8988T (cell line): ENCODE measurements around the gene CACTIN.
"Not testable (repeated sequence)": the region's sequence is repeated elsewhere in the genome, so short reads cannot be mapped to it uniquely, and the experiment has no call there.

ENCODE experiments used
- DNase-seq: peaks from one replicate; pipeline ENCODE4 v3.0.0; 2011

Gene CACTIN

GRCh38 chr19:3626473-3627350 lies at the start of gene CACTIN:
TSS of gene CACTIN (minus strand) at chr19:3626790. CDS start at chr19:3626762, 28 bp downstream.
- DNase-seq = peak; percentile 99

GRCh38 chr19:3674784-3675543 lies 48.4 kb upstream of the CACTIN start:
- DNase-seq = no peak

- DNase-seq = no peak
These were observed 47.2 kb upstream of the CACTIN start for GRCh38 chr19:3673506-3674439.

- no peak for DNase-seq
These were observed 46.4 kb upstream of the CACTIN start for GRCh38 chr19:3672993-3673392.

- no peak for DNase-seq
These were observed 46.0 kb upstream of the CACTIN start for GRCh38 chr19:3672575-3672948.

GRCh38 chr19:3671680-3672574 lies 45.3 kb upstream of the CACTIN start:
- DNase-seq = no peak

- DNase-seq = no peak
These were observed 44.4 kb upstream of the CACTIN start for GRCh38 chr19:3670796-3671679.

GRCh38 chr19:3669947-3670795 lies 43.6 kb upstream of the CACTIN start:
- no peak for DNase-seq

- DNase-seq = no peak
These were observed 42.7 kb upstream of the CACTIN start for GRCh38 chr19:3669082-3669946.

GRCh38 chr19:3668331-3669081 lies 41.9 kb upstream of the CACTIN start:
- DNase-seq = no peak

- DNase-seq = no peak
These were observed 41.2 kb upstream of the CACTIN start for GRCh38 chr19:3667766-3668165.

GRCh38 chr19:3667037-3667638 lies 40.5 kb upstream of the CACTIN start:
- no peak for DNase-seq

GRCh38 chr19:3666545-3666856 lies 39.9 kb upstream of the CACTIN start:
- not testable (repeated sequence) for DNase-seq

- peak; percentile 78 for DNase-seq
These were observed 39.3 kb upstream of the CACTIN start for GRCh38 chr19:3665681-3666544.

- no peak for DNase-seq
These were observed 38.5 kb upstream of the CACTIN start for GRCh38 chr19:3664879-3665642.

GRCh38 chr19:3663838-3664237 lies 37.2 kb upstream of the CACTIN start:
- DNase-seq = no peak
